ENCODE measurements around the gene BABAM2.

Gene BABAM2

GRCh38 chr2:27903018-27903417 is 12.5 kb downstream of the BABAM2 start:
- TF ChIP-seq CTCF (IDR thresholded peaks at IDR 0.05; ENCODE audit: insufficient read depth, missing control alignments): no peak
- FAIRE-seq: no peak
- DNase-seq (ENCODE audit: insufficient read length, low spot score): no peak

GRCh38 chr2:27903649-27904404 is 13.3 kb downstream of the BABAM2 start:
- no peak for FAIRE-seq

GRCh38 chr2:27904405-27904665 is 13.8 kb downstream of the BABAM2 start:
- DNase-seq (ENCODE audit: insufficient read length, low spot score) (no peak), FAIRE-seq (no peak)
- no peak for TF ChIP-seq CTCF (IDR thresholded peaks at IDR 0.05; ENCODE audit: insufficient read depth, missing control alignments)

More at GRCh38 chr2:27903649-27904404, 13.3 kb downstream of the BABAM2 start:
- DNase-seq (ENCODE audit: insufficient read length, low spot score): no peak
- TF ChIP-seq CTCF (IDR thresholded peaks at IDR 0.05; ENCODE audit: insufficient read depth, missing control alignments): no peak

GRCh38 chr2:27906074-27906473 is 15.5 kb downstream of the BABAM2 start:
- no peak for DNase-seq (ENCODE audit: insufficient read length, low spot score)
- TF ChIP-seq CTCF (IDR thresholded peaks at IDR 0.05; ENCODE audit: insufficient read depth, missing control alignments): no peak
- FAIRE-seq: no peak

GRCh38 chr2:27907547-27907946 is 17.0 kb downstream of the BABAM2 start:
- DNase-seq (ENCODE audit: insufficient read length, low spot score) (no peak), FAIRE-seq (no peak)

GRCh38 chr2:27909901-27910300 is 19.4 kb downstream of the BABAM2 start:
- FAIRE-seq: no peak
- no peak for DNase-seq (ENCODE audit: insufficient read length, low spot score)
- no peak for TF ChIP-seq CTCF (IDR thresholded peaks at IDR 0.05; ENCODE audit: insufficient read depth, missing control alignments)

More at GRCh38 chr2:27907547-27907946, 17.0 kb downstream of the BABAM2 start:
- TF ChIP-seq CTCF (IDR thresholded peaks at IDR 0.05; ENCODE audit: insufficient read depth, missing control alignments): no peak

GRCh38 chr2:27911458-27912210 is 21.1 kb downstream of the BABAM2 start:
- no peak for FAIRE-seq
- no peak for TF ChIP-seq CTCF (IDR thresholded peaks at IDR 0.05; ENCODE audit: insufficient read depth, missing control alignments)

More at GRCh38 chr2:27911458-27912210, 21.1 kb downstream of the BABAM2 start:
- DNase-seq (ENCODE audit: insufficient read length, low spot score): no peak
